Measurements from ENCODE around the gene FRMD4A. TPM values are rescaled to one million over a fixed set of nuclear protein-coding genes. Genes with fewer than 3 reads are reported as not detected.

Gene FRMD4A
- total RNA-seq, 1 donor from 2014 or later: 236 TPM

DNA sequence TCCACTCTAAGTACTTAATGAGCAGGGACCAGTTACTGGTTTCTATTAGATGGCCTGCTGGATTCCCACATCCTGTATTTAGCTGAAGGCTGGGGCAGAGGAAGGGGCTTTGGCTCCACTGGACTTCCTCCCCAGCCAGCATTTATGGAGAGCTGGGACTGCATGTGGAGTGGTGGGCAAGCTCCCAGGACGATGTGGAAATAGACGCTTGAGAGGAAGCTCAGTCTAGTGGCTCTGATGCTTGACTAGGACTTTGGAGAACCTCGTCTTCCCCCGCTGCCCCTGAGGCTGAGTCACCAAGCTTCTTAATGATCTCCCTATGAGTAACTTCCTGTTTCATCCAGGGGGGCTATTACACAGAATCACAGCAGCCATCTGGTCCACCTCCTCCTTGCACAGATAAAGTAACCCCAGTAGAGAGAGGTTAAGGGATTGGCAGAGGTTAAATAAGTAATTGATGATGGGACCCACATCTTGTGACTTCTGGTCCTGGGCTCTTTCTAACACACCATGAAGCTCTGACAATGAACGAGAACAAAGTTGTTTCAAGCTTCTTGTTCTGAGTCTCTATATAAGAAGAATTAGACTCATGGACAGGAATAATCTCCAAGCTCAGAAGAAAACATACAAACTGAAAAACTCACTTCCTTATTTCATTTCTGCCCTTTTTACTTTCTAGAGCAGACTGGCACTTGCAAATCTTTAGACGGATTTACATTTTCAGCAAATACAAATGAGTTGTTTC is 617.7 kb downstream of the FRMD4A start:
- no peaks in the 10 kb centered on the region for H3K27me3 Mint-ChIP-seq (ENCODE audit: unreplicated experiment)
- H3K9me3 Mint-ChIP-seq (ENCODE audit: unreplicated experiment): no peaks in the 10 kb centered on the region
- H3K4me3 Mint-ChIP-seq (ENCODE audit: unreplicated experiment): no peak overlapping the region
- H3K4me1 Mint-ChIP-seq (ENCODE audit: unreplicated experiment): peaks cover 86% of the 10 kb centered on the region
- H3K36me3 Mint-ChIP-seq (ENCODE audit: unreplicated experiment): peaks cover 25% of the 10 kb centered on the region
- TF ChIP-seq, protein P1, sequence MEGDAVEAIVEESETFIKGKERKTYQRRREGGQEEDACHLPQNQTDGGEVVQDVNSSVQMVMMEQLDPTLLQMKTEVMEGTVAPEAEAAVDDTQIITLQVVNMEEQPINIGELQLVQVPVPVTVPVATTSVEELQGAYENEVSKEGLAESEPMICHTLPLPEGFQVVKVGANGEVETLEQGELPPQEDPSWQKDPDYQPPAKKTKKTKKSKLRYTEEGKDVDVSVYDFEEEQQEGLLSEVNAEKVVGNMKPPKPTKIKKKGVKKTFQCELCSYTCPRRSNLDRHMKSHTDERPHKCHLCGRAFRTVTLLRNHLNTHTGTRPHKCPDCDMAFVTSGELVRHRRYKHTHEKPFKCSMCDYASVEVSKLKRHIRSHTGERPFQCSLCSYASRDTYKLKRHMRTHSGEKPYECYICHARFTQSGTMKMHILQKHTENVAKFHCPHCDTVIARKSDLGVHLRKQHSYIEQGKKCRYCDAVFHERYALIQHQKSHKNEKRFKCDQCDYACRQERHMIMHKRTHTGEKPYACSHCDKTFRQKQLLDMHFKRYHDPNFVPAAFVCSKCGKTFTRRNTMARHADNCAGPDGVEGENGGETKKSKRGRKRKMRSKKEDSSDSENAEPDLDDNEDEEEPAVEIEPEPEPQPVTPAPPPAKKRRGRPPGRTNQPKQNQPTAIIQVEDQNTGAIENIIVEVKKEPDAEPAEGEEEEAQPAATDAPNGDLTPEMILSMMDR (IDR thresholded peaks at IDR 0.05): no peak
- peak overlapping the region; percentile 79 for H3K27ac Mint-ChIP-seq (ENCODE audit: unreplicated experiment)
- no peak for DNase-seq (ENCODE audit: extremely low spot score, unreplicated experiment)

DNA sequence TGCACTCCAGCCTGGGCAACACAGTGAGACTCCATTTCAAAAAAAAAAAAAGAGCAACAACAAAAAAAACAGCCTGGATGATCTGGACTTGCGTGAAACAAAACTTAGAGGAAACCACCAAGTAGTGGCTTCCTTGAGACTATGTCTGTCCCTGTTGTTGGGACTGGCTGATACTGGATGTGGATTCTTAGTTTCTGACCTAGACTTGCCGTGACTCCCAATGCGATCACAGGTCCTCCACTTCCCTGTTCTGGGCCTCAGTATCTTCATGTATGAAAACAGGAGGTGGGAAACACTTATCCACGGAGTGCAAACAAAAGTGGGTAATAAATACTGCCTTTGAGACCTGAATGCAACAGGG is 618.3 kb downstream of the FRMD4A start:
- Mint-ChIP-seq H3K9me3 (ENCODE audit: unreplicated experiment) (no peaks in the 10 kb centered on the region), H3K27ac (ENCODE audit: unreplicated experiment) (peak overlapping the region; percentile 79), H3K4me3 (ENCODE audit: unreplicated experiment) (no peak overlapping the region), H3K36me3 (ENCODE audit: unreplicated experiment) (peaks cover 20% of the 10 kb centered on the region), H3K4me1 (ENCODE audit: unreplicated experiment) (peaks cover 86% of the 10 kb centered on the region), H3K27me3 (ENCODE audit: unreplicated experiment) (no peaks in the 10 kb centered on the region)
- TF ChIP-seq, protein P1 (IDR thresholded peaks at IDR 0.05): no peak
- no peak for DNase-seq (ENCODE audit: extremely low spot score, unreplicated experiment)

DNA sequence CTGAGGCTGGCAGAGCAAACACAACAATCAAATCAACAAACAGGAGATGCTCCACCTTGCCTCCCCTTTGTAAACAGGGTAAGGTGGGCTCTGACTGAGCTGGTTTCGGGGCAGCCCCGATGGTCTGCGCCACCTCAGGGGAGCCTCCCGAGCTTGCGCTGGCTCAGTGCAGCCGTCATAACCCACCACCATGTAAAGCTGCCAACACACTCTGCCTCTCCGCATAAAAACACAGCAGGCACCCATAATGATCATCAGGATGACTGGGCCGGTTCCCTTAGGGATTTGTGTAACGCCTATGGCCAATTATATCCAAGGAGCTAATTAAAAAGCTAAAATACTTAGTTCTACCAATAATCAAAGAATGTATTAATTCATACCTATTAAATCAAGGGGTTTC is 619.4 kb downstream of the FRMD4A start:
- peaks cover 19% of the 10 kb centered on the region for H3K36me3 Mint-ChIP-seq (ENCODE audit: unreplicated experiment)
- TF ChIP-seq, protein P1 (IDR thresholded peaks at IDR 0.05): no peak
- H3K27ac Mint-ChIP-seq (ENCODE audit: unreplicated experiment): peak overlapping the region; percentile 31
- H3K27me3 Mint-ChIP-seq (ENCODE audit: unreplicated experiment): no peaks in the 10 kb centered on the region
- DNase-seq (ENCODE audit: extremely low spot score, unreplicated experiment): no peak
- no peaks in the 10 kb centered on the region for H3K9me3 Mint-ChIP-seq (ENCODE audit: unreplicated experiment)
- H3K4me3 Mint-ChIP-seq (ENCODE audit: unreplicated experiment): no peak overlapping the region
- peaks cover 87% of the 10 kb centered on the region for H3K4me1 Mint-ChIP-seq (ENCODE audit: unreplicated experiment)

DNA sequence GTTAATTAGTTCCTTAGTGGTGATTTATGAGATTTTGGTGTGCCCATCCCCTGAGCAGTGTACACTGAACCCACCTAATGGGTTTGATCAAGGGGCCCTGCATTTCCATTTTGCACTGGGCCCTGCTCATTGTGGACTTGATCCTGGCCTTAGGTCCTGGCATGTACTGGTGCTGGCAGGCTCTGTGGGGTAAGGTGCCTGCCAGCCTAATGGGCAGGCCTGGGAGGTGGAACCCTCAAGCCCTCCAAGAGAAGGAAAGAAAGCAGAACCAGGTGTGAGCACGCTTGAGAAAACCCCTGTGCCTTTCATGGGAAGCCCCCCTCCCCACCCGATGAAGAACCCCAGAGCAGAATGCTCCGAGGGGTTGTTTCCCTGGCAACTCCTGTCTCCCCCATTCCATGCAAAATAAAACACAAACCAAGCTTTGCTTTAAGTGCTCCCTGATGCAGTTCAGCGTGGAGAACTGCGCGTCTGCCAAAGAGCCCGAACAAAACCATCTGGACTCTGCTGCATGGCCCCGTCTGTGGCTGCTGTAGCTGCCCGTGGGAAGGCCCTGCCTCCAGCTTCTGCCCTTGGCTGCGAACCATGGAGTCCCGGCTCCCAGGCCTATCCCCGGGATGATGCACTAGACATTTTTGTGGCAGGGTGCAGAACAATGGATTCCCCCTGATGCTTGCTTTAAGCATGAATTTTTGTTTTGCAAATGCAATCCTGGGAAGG is 620.6 kb downstream of the FRMD4A start:
- Mint-ChIP-seq H3K9me3 (ENCODE audit: unreplicated experiment) (no peaks in the 10 kb centered on the region), H3K4me3 (ENCODE audit: unreplicated experiment) (no peak overlapping the region), H3K27me3 (ENCODE audit: unreplicated experiment) (no peaks in the 10 kb centered on the region), H3K27ac (ENCODE audit: unreplicated experiment) (peak overlapping the region; percentile 91), H3K4me1 (ENCODE audit: unreplicated experiment) (peaks cover 87% of the 10 kb centered on the region), H3K36me3 (ENCODE audit: unreplicated experiment) (peaks cover 20% of the 10 kb centered on the region)
- DNase-seq (ENCODE audit: extremely low spot score, unreplicated experiment): no peak
- TF ChIP-seq, protein P1 (IDR thresholded peaks at IDR 0.05): no peak

DNA sequence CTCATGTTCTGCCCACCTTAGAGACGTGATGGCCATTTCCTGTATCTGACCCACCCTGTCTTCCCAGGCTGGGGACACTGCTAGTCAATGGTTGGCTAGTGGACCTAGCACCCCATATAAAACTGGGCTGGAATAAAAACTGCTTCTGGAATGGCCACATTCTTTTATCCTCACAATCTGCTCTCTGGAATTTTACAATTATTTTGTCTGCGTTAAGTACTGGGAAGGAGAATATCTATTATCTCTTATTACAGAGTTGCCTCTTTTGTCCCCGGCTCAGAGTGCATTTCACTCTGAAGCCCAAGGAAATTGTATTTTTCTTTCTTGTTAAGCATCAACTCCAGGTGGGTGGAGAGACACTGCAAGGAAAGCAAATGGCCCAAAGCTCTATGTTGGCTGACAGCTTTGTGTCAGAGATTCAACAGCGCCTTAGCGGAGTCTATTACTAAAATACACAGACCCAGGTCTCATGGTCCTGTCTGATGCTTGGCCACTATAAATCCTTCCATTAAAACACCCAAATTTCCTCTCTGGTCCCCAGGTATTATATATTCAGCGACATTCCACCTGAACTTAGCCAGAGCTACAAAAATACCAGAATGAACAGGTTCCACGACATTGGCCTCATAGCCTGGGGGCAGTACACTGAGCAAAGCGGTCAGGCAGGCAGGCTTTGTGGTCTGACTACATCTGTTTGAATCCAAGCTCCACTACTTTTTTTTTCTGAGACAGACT is 622.3 kb downstream of the FRMD4A start:
- Mint-ChIP-seq H3K9me3 (ENCODE audit: unreplicated experiment) (no peaks in the 10 kb centered on the region), H3K4me3 (ENCODE audit: unreplicated experiment) (peak overlapping the region; percentile 86), H3K27me3 (ENCODE audit: unreplicated experiment) (no peaks in the 10 kb centered on the region), H3K27ac (ENCODE audit: unreplicated experiment) (peak overlapping the region; percentile 91), H3K36me3 (ENCODE audit: unreplicated experiment) (peaks cover 28% of the 10 kb centered on the region), H3K4me1 (ENCODE audit: unreplicated experiment) (peaks cover 94% of the 10 kb centered on the region)
- DNase-seq (ENCODE audit: extremely low spot score, unreplicated experiment): no peak
- TF ChIP-seq, protein P1 (IDR thresholded peaks at IDR 0.05): no peak

Measured in osteocyte (in vitro differentiated cells).